DND-41 (cell line): ENCODE results near the gene RCAN2.
"Not testable (repeated sequence)": the region's sequence is repeated elsewhere in the genome, so short reads cannot be mapped to it uniquely, and the experiment has no call there.

Experiments
- ATAC-seq: fragments of 200-7000 bp; cut with Tn5 transposase; 3 replicates; pipeline ENCODE4 v1.9.1; 2021; ENCODE audit warnings: low read depth; ENCODE audit not compliant: insufficient read depth
- DNase-seq: peaks from one replicate; pipeline ENCODE4 v3.0.0-alpha.2; 2020
- H2AFZ ChIP-seq: 2 replicates; pipeline ENCODE4 v1.6.0; 2012; ENCODE audit warnings: low read depth, low read length
- H3K27ac ChIP-seq: 2 replicates; pipeline ENCODE4 v1.5.1; 2012; ENCODE audit warnings: low read length, inconsistent platforms
- H3K27me3 ChIP-seq: fragments of 200-600 bp; sonication (generic); 2 replicates; pipeline ENCODE4 v1.6.0; 2012; ENCODE audit warnings: low read length, mild to moderate bottlenecking, inconsistent platforms; ENCODE audit not compliant: insufficient read depth, poor library complexity
- H3K36me3 ChIP-seq: 2 replicates; pipeline ENCODE4 v1.5.1; 2012; ENCODE audit warnings: low read length, inconsistent platforms; ENCODE audit not compliant: insufficient read depth
- H3K4me1 ChIP-seq: 2 replicates; pipeline ENCODE4 v1.5.1; 2012; ENCODE audit warnings: mild to moderate bottlenecking, low read length; ENCODE audit not compliant: insufficient read depth
- H3K4me2 ChIP-seq: 2 replicates; pipeline ENCODE4 v1.6.0; 2012; ENCODE audit warnings: mild to moderate bottlenecking, moderate library complexity, low read length, inconsistent platforms; ENCODE audit not compliant: insufficient read depth
- H3K4me3 ChIP-seq, 2 experiments: fragments of 200-600 bp in 1 of 2; shearing (Covaris generic) in 1 of 2; 2 replicates each; pipeline ENCODE4 v1.5.1; 2012 to 2016; ENCODE audit warnings: inconsistent platforms in 2 of 2, low read length in 2 of 2, mild to moderate bottlenecking in 2 of 2, low read depth in 1 of 2, moderate library complexity in 1 of 2
- H3K79me2 ChIP-seq: 2 replicates; pipeline ENCODE4 v1.6.0; 2012; ENCODE audit warnings: low read length, inconsistent platforms; ENCODE audit not compliant: insufficient read depth
- H3K9ac ChIP-seq: 2 replicates; pipeline ENCODE4 v1.6.0; 2012; ENCODE audit warnings: low read depth, mild to moderate bottlenecking, inconsistent platforms, low read length, moderate library complexity
- H3K9me3 ChIP-seq: 2 replicates; pipeline ENCODE4 v1.5.1; 2012; ENCODE audit warnings: low read length, moderate library complexity, mild to moderate bottlenecking, inconsistent platforms; ENCODE audit not compliant: insufficient read depth, severe bottlenecking
- H4K20me1 ChIP-seq: 2 replicates; pipeline ENCODE4 v1.6.0; 2012; ENCODE audit warnings: low read length; ENCODE audit not compliant: insufficient read depth
- CTCF ChIP-seq: IDR thresholded peaks from 2 replicates; pipeline ENCODE4 v1.5.1; 2012; ENCODE audit warnings: borderline replicate concordance, low read length, moderate library complexity, mild to moderate bottlenecking; ENCODE audit not compliant: poor library complexity, severe bottlenecking; ENCODE audit errors: extremely low read depth
- EZH2 ChIP-seq: IDR thresholded peaks from 3 replicates; pipeline ENCODE4 v1.6.1; 2012; ENCODE audit warnings: borderline replicate concordance, low read depth, mild to moderate bottlenecking, moderate library complexity, low read length, inconsistent platforms; ENCODE audit not compliant: severe bottlenecking

RCAN2 gene

GRCh38 chr6:46333481-46333880 is 157.8 kb downstream of the RCAN2 start:
- Histone ChIP-seq H3K79me2 (no peaks in the 10 kb centered on the region), H3K27me3 (peaks cover 4% of the 10 kb centered on the region), H2AFZ (no peak overlapping the region), H3K27ac (no peak overlapping the region), H4K20me1 (no peaks in the 10 kb centered on the region), H3K9me3 (no peaks in the 10 kb centered on the region), H3K4me1 (no peaks in the 10 kb centered on the region), H3K4me2 (no peak overlapping the region), H3K9ac (no peak overlapping the region), H3K4me3 (no peak overlapping the region), H3K36me3 (no peaks in the 10 kb centered on the region)
- no peak for TF ChIP-seq CTCF
- no peak for TF ChIP-seq EZH2
- DNase-seq (no peak), ATAC-seq (no peak)

- not testable (repeated sequence) for H3K4me3 ChIP-seq, H3K9ac ChIP-seq, H3K27me3 ChIP-seq, H3K27ac ChIP-seq, H3K79me2 ChIP-seq, H3K4me2 ChIP-seq, H3K4me1 ChIP-seq, H3K36me3 ChIP-seq, H4K20me1 ChIP-seq, H3K9me3 ChIP-seq, DNase-seq, H2AFZ ChIP-seq, ATAC-seq
These were observed 158.8 kb downstream of the RCAN2 start for GRCh38 chr6:46332448-46332847.

GRCh38 chr6:46331461-46331860 is 159.8 kb downstream of the RCAN2 start:
- no peaks in the 10 kb centered on the region for H3K4me1 ChIP-seq
- no peak overlapping the region for H2AFZ ChIP-seq
- H3K9ac ChIP-seq: no peak overlapping the region
- H3K9me3 ChIP-seq: no peaks in the 10 kb centered on the region
- H3K4me2 ChIP-seq: no peak overlapping the region
- DNase-seq: no peak
- no peaks in the 10 kb centered on the region for H3K36me3 ChIP-seq
- ATAC-seq: no peak
- no peak overlapping the region for H3K4me3 ChIP-seq
- H4K20me1 ChIP-seq: no peaks in the 10 kb centered on the region
- TF ChIP-seq EZH2 (no peak), CTCF (no peak)
- H3K27me3 ChIP-seq: peaks cover 17% of the 10 kb centered on the region
- H3K79me2 ChIP-seq: no peaks in the 10 kb centered on the region
- H3K27ac ChIP-seq: no peak overlapping the region

GRCh38 chr6:46329568-46329967 is 161.7 kb downstream of the RCAN2 start:
- H2AFZ ChIP-seq: no peak overlapping the region
- TF ChIP-seq CTCF (no peak), EZH2 (no peak)
- H3K9ac ChIP-seq: no peak overlapping the region
- no peaks in the 10 kb centered on the region for H4K20me1 ChIP-seq
- H3K79me2 ChIP-seq: no peaks in the 10 kb centered on the region
- no peak overlapping the region for H3K4me3 ChIP-seq
- no peak overlapping the region for H3K4me2 ChIP-seq
- no peaks in the 10 kb centered on the region for H3K36me3 ChIP-seq
- no peaks in the 10 kb centered on the region for H3K9me3 ChIP-seq
- H3K4me1 ChIP-seq: no peaks in the 10 kb centered on the region
- no peak overlapping the region for H3K27ac ChIP-seq
- no peak for DNase-seq
- peaks cover 31% of the 10 kb centered on the region for H3K27me3 ChIP-seq
- no peak for ATAC-seq
